Hepatocyte (in vitro differentiated cells): ENCODE results near the gene OTOG. TPM values are rescaled to one million over a fixed set of nuclear protein-coding genes. Genes with fewer than 3 reads are reported as not detected.

ENCODE experiments used
- DNase-seq: peaks from one replicate; pipeline ENCODE4 v3.0.0-alpha.2; 2016; ENCODE audit warnings: low spot score
- H2AFZ ChIP-seq: fragments of 200-600 bp; sonication (generic); 2 replicates; pipeline ENCODE4 v1.6.0; 2016; ENCODE audit warnings: antibody characterized with exemption, mild to moderate bottlenecking
- H3K27ac ChIP-seq: fragments of 200-600 bp; sonication (generic); 2 replicates; pipeline ENCODE4 v1.5.1; 2016; ENCODE audit warnings: mild to moderate bottlenecking
- H3K27me3 ChIP-seq: fragments of 200-600 bp; sonication (generic); 2 replicates; pipeline ENCODE4 v1.6.1; 2016
- H3K36me3 ChIP-seq: fragments of 200-600 bp; sonication (generic); replicated peaks from 2 replicates; pipeline ENCODE4 v1.5.1; 2016; ENCODE audit warnings: low read depth; ENCODE audit not compliant: insufficient read depth
- H3K4me1 ChIP-seq: fragments of 200-600 bp; sonication (generic); 2 replicates; pipeline ENCODE4 v1.5.1; 2016; ENCODE audit warnings: mild to moderate bottlenecking, moderate library complexity; ENCODE audit not compliant: insufficient read depth
- H3K4me2 ChIP-seq: fragments of 200-600 bp; sonication (generic); 2 replicates; pipeline ENCODE4 v1.6.0; 2016
- H3K4me3 ChIP-seq: fragments of 200-600 bp; sonication (generic); 2 replicates; pipeline ENCODE4 v1.5.1; 2016; ENCODE audit warnings: mild to moderate bottlenecking
- H3K79me2 ChIP-seq: fragments of 200-600 bp; sonication (generic); 2 replicates; pipeline ENCODE4 v1.6.0; 2017; ENCODE audit warnings: mild to moderate bottlenecking
- H3K9me2 ChIP-seq: fragments of 200-600 bp; sonication (generic); replicated peaks from 2 replicates; pipeline ENCODE4 v1.6.0; 2017; ENCODE audit warnings: mild to moderate bottlenecking; ENCODE audit not compliant: insufficient read depth
- H3K9me3 ChIP-seq: fragments of 200-600 bp; sonication (generic); 2 replicates; pipeline ENCODE4 v1.5.1; 2016; ENCODE audit warnings: low read depth, mild to moderate bottlenecking
- H4K20me1 ChIP-seq: fragments of 200-600 bp; sonication (generic); 2 replicates; pipeline ENCODE4 v1.6.0; 2016; ENCODE audit warnings: mild to moderate bottlenecking; ENCODE audit not compliant: insufficient read depth, poor library complexity, severe bottlenecking
- CTCF ChIP-seq: fragments of 200-600 bp; sonication (generic); IDR thresholded peaks from 2 replicates; pipeline ENCODE4 v1.5.1; 2016; ENCODE audit warnings: antibody characterized with exemption, mild to moderate bottlenecking; ENCODE audit not compliant: poor library complexity
- EZH2 ChIP-seq: fragments of 200-600 bp; sonication (generic); IDR thresholded peaks from 2 replicates; pipeline ENCODE4 v1.6.1; 2016; ENCODE audit warnings: antibody characterized with exemption, mild to moderate bottlenecking, borderline replicate concordance
- EZH2phosphoT487 ChIP-seq: fragments of 200-600 bp; sonication (generic); IDR thresholded peaks from one replicate; pipeline ENCODE4 v1.6.1; 2018; ENCODE audit warnings: antibody characterized with exemption, mild to moderate bottlenecking, low read depth, moderate library complexity; ENCODE audit not compliant: unreplicated experiment, severe bottlenecking
- WGBS: methylation state at CpG from one replicate; pipeline ENCODE4 v1.1.6; 2016; ENCODE audit warnings: low lambda C conversion rate; ENCODE audit errors: missing lambda C conversion rate; 5-methylcytosine and 5-hydroxymethylcytosine counted together
- polyA plus RNA-seq: library from polyadenylated mRNA; unstranded; fragments of >200 nt; fragmentation: Nextera tagmentation; extraction: Ambion mirVana; gene quantifications from 2 replicates; pipeline ENCODE4 v1.2.1, GENCODE V29; 2016
- total RNA-seq: library from RNA; depleted of rRNA; stranded (reverse); fragments of >200 nt; gene quantifications from 2 replicates; pipeline ENCODE4 v1.2.3, GENCODE V29; 2014

The OTOG gene
- total and polyA plus RNA-seq, 2 experiments from 2014 or later = 0.27 to 2.0 TPM

- Histone ChIP-seq H3K4me3 (no peak overlapping the region), H3K9me3 (no peaks in the 10 kb centered on the region), H3K4me2 (no peak overlapping the region), H3K36me3 (no peaks in the 10 kb centered on the region), H3K9me2 (no peaks in the 10 kb centered on the region), H4K20me1 (no peaks in the 10 kb centered on the region), H3K4me1 (no peaks in the 10 kb centered on the region), H3K79me2 (no peaks in the 10 kb centered on the region), H3K27ac (no peak overlapping the region), H2AFZ (no peak overlapping the region), H3K27me3 (no peaks in the 10 kb centered on the region)
- TF ChIP-seq EZH2 (no peak), CTCF (no peak), EZH2phosphoT487 (no peak)
- WGBS = 89% methylated on average over 9 of the region's 9 CpGs
- DNase-seq = no peak
These were observed 27.4 kb downstream of the OTOG start for GRCh38 chr11:17574141-17575091.

DNA sequence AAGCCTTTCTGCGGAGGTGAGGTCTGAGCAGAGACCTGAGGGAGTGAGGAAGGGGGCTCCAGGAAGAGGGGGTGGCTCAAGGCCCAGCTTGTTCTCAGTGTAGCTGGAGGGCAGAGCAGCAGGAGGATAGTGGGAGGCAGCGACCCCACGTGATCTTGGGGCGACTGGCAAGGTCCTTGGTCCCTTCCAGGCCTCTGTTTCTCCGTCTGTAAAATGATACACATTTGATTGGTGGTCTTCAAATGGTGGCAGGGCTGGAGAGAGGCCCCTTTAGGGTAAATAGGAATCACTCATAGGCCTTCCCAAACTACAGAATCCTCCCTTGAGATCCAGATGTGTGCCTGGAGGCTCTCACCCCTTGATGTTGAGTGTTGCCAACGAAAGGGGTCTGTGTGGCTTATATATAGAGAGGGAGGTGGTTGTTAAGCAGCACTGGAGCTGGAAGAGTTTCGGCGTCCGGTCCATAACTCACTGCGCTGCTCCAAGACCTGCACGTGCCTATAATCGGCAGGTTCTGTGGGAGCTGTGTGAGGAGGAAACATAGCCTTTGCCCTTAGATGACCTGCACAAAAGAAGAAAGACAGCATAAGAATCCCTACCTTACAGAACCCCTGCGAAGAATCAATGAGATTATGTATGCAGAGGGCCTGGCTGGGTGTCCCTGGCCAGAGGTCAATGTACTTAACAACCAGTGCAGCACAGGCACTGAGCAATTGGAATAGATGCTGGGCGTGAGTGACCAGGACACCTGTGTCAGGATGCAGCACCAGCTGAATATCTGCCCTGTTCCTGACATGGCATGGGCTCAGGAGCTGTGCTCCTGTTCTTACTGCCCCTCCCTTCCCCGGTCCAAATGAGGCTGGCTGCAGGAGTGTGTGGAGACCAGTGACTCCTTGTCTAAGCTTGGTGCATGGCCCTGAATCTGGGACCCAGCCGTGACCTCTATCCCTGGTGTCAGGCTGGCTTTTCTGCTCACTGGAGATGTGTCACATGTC lies 28.7 kb downstream of the OTOG start:
- Histone ChIP-seq H2AFZ (no peak overlapping the region), H3K36me3 (no peaks in the 10 kb centered on the region)
- DNase-seq = no peak

GRCh38 chr11:17578296-17578695 lies 31.2 kb downstream of the OTOG start:
- H4K20me1 ChIP-seq = no peaks in the 10 kb centered on the region
- no peaks in the 10 kb centered on the region for H3K4me1 ChIP-seq
- TF ChIP-seq CTCF (no peak), EZH2 (no peak), EZH2phosphoT487 (no peak)
- WGBS = 91% methylated on average over 11 of the region's 11 CpGs
- no peaks in the 10 kb centered on the region for H3K9me3 ChIP-seq
- H3K27ac ChIP-seq = no peak overlapping the region
- no peaks in the 10 kb centered on the region for H3K27me3 ChIP-seq
- H3K36me3 ChIP-seq = no peaks in the 10 kb centered on the region
- DNase-seq = no peak
- no peak overlapping the region for H3K4me2 ChIP-seq
- no peaks in the 10 kb centered on the region for H3K9me2 ChIP-seq
- no peak overlapping the region for H2AFZ ChIP-seq
- no peaks in the 10 kb centered on the region for H3K79me2 ChIP-seq
- no peak overlapping the region for H3K4me3 ChIP-seq

More for the DNA sequence above, 28.7 kb downstream of the OTOG start:
- no peak overlapping the region for H3K4me2 ChIP-seq
- WGBS = 83% methylated on average over 16 of the region's 16 CpGs
- TF ChIP-seq CTCF = no peak
- no peak for TF ChIP-seq EZH2phosphoT487
- TF ChIP-seq EZH2 = no peak
- no peaks in the 10 kb centered on the region for H3K9me3 ChIP-seq
- H3K27me3 ChIP-seq = no peaks in the 10 kb centered on the region
- H3K4me3 ChIP-seq = no peak overlapping the region
- H3K27ac ChIP-seq = no peak overlapping the region
- no peaks in the 10 kb centered on the region for H3K4me1 ChIP-seq
- H3K79me2 ChIP-seq = no peaks in the 10 kb centered on the region
- H4K20me1 ChIP-seq = no peaks in the 10 kb centered on the region
- H3K9me2 ChIP-seq = no peaks in the 10 kb centered on the region
